Astrocyte of the cerebellum (primary cell): Measurements from ENCODE around the gene LRRC56.

ENCODE experiments used
- DNase-seq: peaks from one replicate; pipeline ENCODE4 v3.0.0-alpha.2; 2011; ENCODE audit warnings: low read depth
- H3K4me3 ChIP-seq: 2 replicates; pipeline ENCODE4 v1.5.1; 2011; ENCODE audit warnings: mild to moderate bottlenecking, low read depth, low read length, moderate library complexity
- CTCF ChIP-seq: IDR thresholded peaks from 2 replicates; pipeline ENCODE4 v1.5.1; 2012; ENCODE audit warnings: low read length, low read depth, moderate library complexity, mild to moderate bottlenecking; ENCODE audit errors: missing control alignments
- in situ Hi-C: cut with HindIII; loops from 2 replicates; pipeline ENCODE4 v1.10.0; 2017; ENCODE audit warnings: low sequenced_read_pairs

The LRRC56 gene

GRCh38 chr11:521177-521688, 16.1 kb upstream of the LRRC56 start:
- no peak overlapping the region for H3K4me3 ChIP-seq
- TF ChIP-seq CTCF, result no peak
- in situ Hi-C loops, result no loop called here
- no peak for DNase-seq

GRCh38 chr11:526192-526591, 11.1 kb upstream of the LRRC56 start:
- no peak for TF ChIP-seq CTCF
- in situ Hi-C loops, result no loop called here
- H3K4me3 ChIP-seq, result no peak overlapping the region
- DNase-seq, result no peak

GRCh38 chr11:528166-528814, 9.0 kb upstream of the LRRC56 start:
- no peak overlapping the region for H3K4me3 ChIP-seq
- in situ Hi-C loops, result no loop called here
- no peak for TF ChIP-seq CTCF
- no peak for DNase-seq

- TF ChIP-seq CTCF, result no peak
- no peak overlapping the region for H3K4me3 ChIP-seq
- DNase-seq, result no peak
- in situ Hi-C loops, result no loop called here
Observed at GRCh38 chr11:528815-529727, 8.3 kb upstream of the LRRC56 start.

GRCh38 chr11:529728-530411, 7.5 kb upstream of the LRRC56 start:
- in situ Hi-C loops, result no loop called here
- no peak overlapping the region for H3K4me3 ChIP-seq
- no peak for DNase-seq
- TF ChIP-seq CTCF, result no peak
